ENCODE results near the gene CENPV.
"Not testable (repeated sequence)": the region's sequence is repeated elsewhere in the genome, so short reads cannot be mapped to it uniquely, and the experiment has no call there.

CENPV gene

GRCh38 chr17:16312061-16312460 lies 41.2 kb downstream of the CENPV start:
- DNase-seq: not testable (repeated sequence)

- no peak for DNase-seq
These were observed 47.1 kb downstream of the CENPV start for GRCh38 chr17:16306211-16306610.

GRCh38 chr17:16304830-16305229 lies 48.4 kb downstream of the CENPV start:
- no peak for DNase-seq

GRCh38 chr17:16302856-16303255 lies 50.4 kb downstream of the CENPV start:
- no peak for DNase-seq

- no peak for DNase-seq
These were observed 51.1 kb downstream of the CENPV start for GRCh38 chr17:16301963-16302855.

- DNase-seq: no peak
These were observed 52.7 kb downstream of the CENPV start for GRCh38 chr17:16300554-16300953.

GRCh38 chr17:16298140-16298662 lies 55.1 kb downstream of the CENPV start:
- DNase-seq: no peak

GRCh38 chr17:16297367-16298139 lies 55.7 kb downstream of the CENPV start:
- DNase-seq: no peak

GRCh38 chr17:16296072-16296471 lies 57.2 kb downstream of the CENPV start:
- DNase-seq: not testable (repeated sequence)

- no peak for DNase-seq
These were observed 58.7 kb downstream of the CENPV start for GRCh38 chr17:16294560-16294959.

- no peak for DNase-seq
These were observed 59.3 kb downstream of the CENPV start for GRCh38 chr17:16293931-16294330.

All from activated naive CD4-positive, alpha-beta T cell treated with anti-CD3 and anti-CD28 coated beads, Interleukin-2, amount 50 U/mL, for 16 hours (primary cell).